Measurements from ENCODE around the gene DNAAF3. TPM values are rescaled to one million over a fixed set of nuclear protein-coding genes. Genes with fewer than 3 reads are reported as not detected.
"Not testable (repeated sequence)": the region's sequence is repeated elsewhere in the genome, so short reads cannot be mapped to it uniquely, and the experiment has no call there.

Gene DNAAF3
- total RNA-seq, 3 donors from 2014 or later: 0.54 to 1.0 (median 0.69) TPM

DNA sequence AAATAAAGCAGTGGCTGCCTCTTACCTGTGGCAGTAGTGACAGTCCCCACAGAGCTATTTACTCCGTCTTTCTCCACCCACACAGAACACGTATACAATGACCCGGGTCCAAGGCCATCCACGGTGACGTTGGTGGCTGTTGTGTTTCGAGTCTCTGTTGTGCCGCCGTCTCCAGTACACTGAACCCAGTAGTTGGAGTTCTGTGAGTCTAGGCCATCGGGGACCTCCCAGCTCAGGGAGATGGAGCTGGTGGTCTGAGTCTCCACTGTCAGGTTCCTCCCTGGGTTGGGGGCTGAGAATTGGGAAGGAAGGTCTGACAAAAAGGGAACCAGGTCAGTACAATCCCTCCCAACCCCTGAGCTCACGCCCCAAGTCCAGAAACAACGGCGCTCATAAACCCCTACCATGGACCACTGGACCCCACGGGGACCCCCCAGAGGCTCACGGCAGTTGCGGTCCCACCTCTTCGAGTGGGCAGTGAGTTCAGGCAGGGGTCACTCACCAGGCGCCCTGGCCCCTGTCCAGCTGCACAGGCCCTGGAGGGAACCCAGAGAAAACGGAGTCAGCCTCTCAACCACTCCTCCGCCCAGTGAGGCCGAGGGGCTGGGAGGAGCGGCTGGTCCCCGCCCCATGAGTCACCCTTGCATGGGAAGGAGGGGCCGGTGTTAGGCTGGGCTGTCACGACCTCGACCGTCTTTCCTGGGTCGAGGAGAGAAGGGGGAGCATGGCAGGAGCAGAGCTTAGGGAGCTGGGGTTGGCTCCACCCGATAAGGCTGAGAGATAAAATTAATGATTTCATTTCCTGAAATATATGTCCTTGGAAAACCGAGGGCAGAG is 40.5 kb upstream of the DNAAF3 start:
- TF ChIP-seq, protein P1, sequence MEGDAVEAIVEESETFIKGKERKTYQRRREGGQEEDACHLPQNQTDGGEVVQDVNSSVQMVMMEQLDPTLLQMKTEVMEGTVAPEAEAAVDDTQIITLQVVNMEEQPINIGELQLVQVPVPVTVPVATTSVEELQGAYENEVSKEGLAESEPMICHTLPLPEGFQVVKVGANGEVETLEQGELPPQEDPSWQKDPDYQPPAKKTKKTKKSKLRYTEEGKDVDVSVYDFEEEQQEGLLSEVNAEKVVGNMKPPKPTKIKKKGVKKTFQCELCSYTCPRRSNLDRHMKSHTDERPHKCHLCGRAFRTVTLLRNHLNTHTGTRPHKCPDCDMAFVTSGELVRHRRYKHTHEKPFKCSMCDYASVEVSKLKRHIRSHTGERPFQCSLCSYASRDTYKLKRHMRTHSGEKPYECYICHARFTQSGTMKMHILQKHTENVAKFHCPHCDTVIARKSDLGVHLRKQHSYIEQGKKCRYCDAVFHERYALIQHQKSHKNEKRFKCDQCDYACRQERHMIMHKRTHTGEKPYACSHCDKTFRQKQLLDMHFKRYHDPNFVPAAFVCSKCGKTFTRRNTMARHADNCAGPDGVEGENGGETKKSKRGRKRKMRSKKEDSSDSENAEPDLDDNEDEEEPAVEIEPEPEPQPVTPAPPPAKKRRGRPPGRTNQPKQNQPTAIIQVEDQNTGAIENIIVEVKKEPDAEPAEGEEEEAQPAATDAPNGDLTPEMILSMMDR (IDR thresholded peaks at IDR 0.05): no peak
- intact Hi-C loops (cut with DNase I, micrococcal nuclease): no loop called here
- Histone ChIP-seq H3K4me1 (ENCODE audit: low read depth) (peaks cover 7% of the 10 kb centered on the region), H3K4me3 (no peak overlapping the region), H3K9me3 (no peaks in the 10 kb centered on the region), H3K36me3 (ENCODE audit: low read depth) (no peaks in the 10 kb centered on the region)
- DNase-seq: peak; percentile 89 to 91 (median 91)
- peak; percentile 88 for ATAC-seq

DNA sequence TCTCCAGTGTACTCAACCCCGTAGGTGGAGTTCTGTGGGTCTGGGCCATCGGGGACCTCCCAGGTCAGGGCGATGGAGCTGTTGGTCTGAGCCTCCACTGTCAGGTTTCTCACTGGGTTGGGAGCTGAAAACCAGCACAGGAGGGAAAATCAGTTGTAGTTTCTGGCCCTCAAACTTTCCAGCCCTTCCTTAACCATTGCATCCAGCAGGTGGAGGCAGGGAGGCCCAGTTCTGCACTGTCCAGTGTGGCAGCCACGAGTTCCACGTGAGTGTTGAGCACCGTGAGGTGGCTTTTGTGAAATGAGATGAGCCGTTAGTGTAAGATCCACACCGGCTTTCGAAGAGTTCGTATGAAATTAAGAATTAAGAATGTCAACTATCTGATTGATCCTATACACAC is 35.8 kb upstream of the DNAAF3 start:
- intact Hi-C loops (cut with DNase I, micrococcal nuclease); DNase-seq: not testable (repeated sequence)

DNA sequence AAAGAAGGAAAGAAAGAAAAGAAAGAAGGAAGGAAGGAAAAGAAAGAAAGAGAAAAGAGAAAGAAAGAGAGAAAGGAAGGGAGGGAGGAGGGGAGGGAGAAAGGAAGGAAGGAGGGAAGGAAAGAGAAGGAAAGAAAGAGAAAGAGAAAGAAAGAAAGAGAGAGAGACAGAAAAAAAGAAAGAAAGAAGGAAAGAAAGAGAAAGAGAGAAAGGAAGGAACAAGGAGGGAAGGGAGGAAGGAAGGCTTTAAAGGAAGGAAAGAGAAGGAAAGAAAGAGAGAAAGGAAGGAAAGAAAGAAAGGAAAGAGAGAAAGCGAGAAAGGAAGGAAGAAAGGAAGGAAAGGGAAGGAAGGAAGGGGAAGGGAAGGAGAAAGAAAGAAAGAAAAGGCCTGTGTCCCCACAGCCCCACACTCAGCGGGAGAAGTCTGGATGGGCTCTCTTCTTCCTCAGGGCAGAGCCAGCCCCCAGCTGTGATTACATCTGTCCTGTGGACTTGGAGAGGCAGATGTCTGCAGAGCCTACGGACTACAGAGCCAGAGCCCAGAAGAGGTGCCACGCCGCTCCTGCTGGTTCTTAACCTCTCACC is 33.3 kb upstream of the DNAAF3 start:
- intact Hi-C loops (cut with DNase I, micrococcal nuclease): no loop called here
- TF ChIP-seq, protein P1 (IDR thresholded peaks at IDR 0.05): no peak
- DNase-seq (no peak), ATAC-seq (no peak)
- H3K4me3 ChIP-seq: no peak overlapping the region
- peaks cover 5% of the 10 kb centered on the region for H3K36me3 ChIP-seq (ENCODE audit: low read depth)
- no peaks in the 10 kb centered on the region for H3K9me3 ChIP-seq
- no peaks in the 10 kb centered on the region for H3K4me1 ChIP-seq (ENCODE audit: low read depth)

More for the DNA sequence above, 35.8 kb upstream of the DNAAF3 start:
- H3K36me3 ChIP-seq (ENCODE audit: low read depth); ATAC-seq; H3K4me3 ChIP-seq; H3K4me1 ChIP-seq (ENCODE audit: low read depth); H3K9me3 ChIP-seq: not testable (repeated sequence)

DNA sequence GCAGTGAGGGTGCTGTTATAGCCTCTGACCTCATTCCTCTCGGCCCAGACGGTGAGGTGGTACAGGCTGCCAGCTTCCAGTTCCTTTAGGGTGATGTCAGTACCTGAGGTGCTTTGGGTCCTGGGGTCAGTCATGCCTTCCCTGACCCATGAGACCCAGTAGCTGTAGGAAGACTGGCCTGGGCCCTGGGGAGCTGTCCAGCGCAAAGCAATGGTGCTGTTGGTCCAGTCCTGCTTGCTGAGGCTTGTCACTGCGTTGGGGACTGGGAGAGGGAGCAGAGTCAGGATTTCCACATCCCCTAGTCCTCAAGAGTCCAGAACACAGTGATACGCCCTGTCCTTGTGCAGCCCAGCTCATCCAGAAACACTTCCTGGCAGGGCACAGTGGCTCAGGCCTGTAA is 32.2 kb upstream of the DNAAF3 start:
- H3K36me3 ChIP-seq (ENCODE audit: low read depth): peaks cover 5% of the 10 kb centered on the region
- no peak for ATAC-seq
- TF ChIP-seq, protein P1 (IDR thresholded peaks at IDR 0.05): no peak
- no peaks in the 10 kb centered on the region for H3K4me1 ChIP-seq (ENCODE audit: low read depth)
- intact Hi-C loops (cut with DNase I, micrococcal nuclease): no loop called here
- no peak overlapping the region for H3K4me3 ChIP-seq
- no peaks in the 10 kb centered on the region for H3K9me3 ChIP-seq
- DNase-seq: no peak

DNA sequence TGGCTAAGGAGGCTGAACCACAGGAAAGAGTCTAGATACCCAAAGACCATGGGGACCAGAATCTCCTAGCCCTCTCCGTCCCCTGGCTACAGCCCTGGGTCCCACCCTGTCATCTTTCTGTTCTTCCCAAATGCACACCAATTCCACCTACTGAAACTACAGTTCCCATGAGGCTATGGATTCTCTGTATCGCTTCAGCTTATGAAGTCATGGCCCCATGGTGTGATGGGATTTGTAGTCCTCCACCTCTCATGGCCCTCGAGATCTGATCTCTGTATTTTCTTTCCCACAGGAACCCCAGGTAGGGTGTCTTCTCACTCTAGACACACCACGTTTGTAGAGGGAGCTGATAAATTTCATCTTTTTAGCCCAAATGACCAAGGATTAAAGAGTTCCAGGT is 31.1 kb upstream of the DNAAF3 start:
- intact Hi-C loops (cut with DNase I, micrococcal nuclease): no loop called here
- DNase-seq: no peak
- Histone ChIP-seq H3K36me3 (ENCODE audit: low read depth) (peaks cover 5% of the 10 kb centered on the region), H3K9me3 (no peaks in the 10 kb centered on the region), H3K4me3 (no peak overlapping the region), H3K4me1 (ENCODE audit: low read depth) (no peaks in the 10 kb centered on the region)
- TF ChIP-seq, protein P1 (IDR thresholded peaks at IDR 0.05): no peak
- no peak for ATAC-seq

DNA sequence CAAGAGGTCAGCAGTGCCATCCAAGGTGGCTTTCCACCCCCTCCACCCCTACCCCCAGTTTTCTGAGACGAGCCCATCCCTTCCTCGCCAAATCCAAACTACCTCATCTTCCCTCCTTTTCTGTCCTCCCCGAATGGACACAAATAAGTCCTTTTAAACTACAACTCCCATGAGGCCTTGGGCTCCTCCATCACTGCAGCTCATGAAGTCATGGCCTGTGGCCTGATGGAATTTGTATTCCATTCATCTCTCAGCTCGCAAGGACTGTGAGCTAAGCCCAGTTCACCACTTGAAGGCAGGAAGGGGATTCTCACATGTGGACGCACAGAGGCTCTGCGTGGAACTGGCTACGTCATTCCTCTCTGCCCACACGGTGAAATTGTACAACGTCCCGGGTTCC is 30.4 kb upstream of the DNAAF3 start:
- ATAC-seq: peak; percentile 16
- TF ChIP-seq, protein P1 (IDR thresholded peaks at IDR 0.05): no peak
- no peak for DNase-seq
- intact Hi-C loops (cut with DNase I, micrococcal nuclease): no loop called here
- Histone ChIP-seq H3K4me3 (no peak overlapping the region), H3K9me3 (no peaks in the 10 kb centered on the region), H3K4me1 (ENCODE audit: low read depth) (no peaks in the 10 kb centered on the region), H3K36me3 (ENCODE audit: low read depth) (peaks cover 5% of the 10 kb centered on the region)
